NCI-H82 treated with DMSO at 0.1 percent for 48 hours (cell line): ENCODE data around the gene BRF1.
"Not testable (repeated sequence)": the region's sequence is repeated elsewhere in the genome, so short reads cannot be mapped to it uniquely, and the experiment has no call there.

Experiments
- DNase-seq: peaks from one replicate; lab custom pipeline; 2025; ENCODE audit not compliant: unreplicated experiment; lab: John Stamatoyannopoulos, UW

Gene BRF1

GRCh38 chr14:105294142-105294597 lies 6.6 kb downstream of the BRF1 start:
- no peak for DNase-seq

DNA sequence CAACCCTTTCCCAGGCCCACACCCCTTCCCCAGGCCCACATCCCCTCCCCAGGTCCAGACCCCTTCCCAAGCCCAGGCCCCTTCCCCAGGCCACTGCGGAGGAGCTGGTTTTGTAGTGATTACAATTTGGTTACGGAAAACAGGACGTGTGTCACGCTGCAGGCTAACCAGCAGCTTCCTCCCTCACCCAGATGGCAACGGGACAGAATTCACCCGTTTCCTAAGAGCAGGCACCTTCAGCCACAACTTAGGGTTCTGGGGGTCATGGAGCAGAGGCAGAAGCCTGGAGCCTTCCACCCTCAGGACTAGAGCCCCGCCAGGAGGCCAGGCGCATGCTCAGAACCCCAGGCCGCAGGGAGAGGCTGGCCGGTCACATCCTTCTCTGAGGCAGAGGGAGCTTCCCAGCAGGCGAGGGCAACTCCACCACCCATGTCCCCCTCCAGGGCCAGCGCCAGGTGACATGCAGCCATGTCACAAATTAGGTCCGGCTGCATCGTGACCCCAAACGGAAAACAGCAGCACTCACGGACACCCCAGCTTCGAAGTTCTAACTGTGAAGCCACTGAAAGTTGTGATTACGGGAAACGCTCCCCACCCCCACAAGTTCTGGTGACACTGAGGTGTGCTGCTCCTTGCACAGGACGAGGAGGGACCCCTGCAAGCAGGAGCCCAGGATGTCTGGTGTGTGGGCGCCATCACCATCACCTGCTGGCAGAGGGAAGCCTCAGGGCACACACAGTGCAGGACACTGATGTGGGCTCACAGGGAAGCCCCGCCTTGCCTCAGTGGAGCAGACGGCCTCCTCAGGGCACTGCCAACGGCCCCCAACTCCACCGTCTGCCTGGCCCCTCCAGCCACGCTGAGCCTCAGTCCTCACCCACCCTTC lies 7.7 kb downstream of the BRF1 start:
- DNase-seq, result no peak

GRCh38 chr14:105290621-105291346 lies 10.0 kb downstream of the BRF1 start:
- no peak for DNase-seq

DNA sequence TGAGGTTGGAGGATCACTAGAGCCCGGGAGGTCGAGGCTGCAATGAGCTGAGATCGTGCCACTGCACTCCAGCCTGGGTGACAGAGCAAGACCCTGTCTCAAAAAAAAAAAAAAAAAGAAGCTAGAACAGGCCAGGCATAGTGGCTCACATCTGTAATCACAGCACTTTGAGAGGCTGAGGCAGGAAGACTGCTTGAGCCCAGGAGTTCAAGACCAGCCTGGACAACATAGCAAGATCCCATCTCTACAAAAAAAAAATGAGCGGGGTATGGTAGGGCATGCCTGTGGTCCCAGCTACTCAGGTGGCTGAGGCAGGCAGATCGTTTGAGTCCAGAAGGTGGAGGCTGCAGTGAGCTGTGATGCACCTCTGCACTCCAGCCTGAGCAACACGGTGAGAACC lies 11.9 kb downstream of the BRF1 start:
- DNase-seq, result not testable (repeated sequence)

- no peak for DNase-seq
Measured at GRCh38 chr14:105287249-105288102, 13.3 kb downstream of the BRF1 start.

- no peak for DNase-seq
Measured at GRCh38 chr14:105286759-105287144, 14.0 kb downstream of the BRF1 start.

GRCh38 chr14:105285174-105285573 lies 15.6 kb downstream of the BRF1 start:
- no peak for DNase-seq

GRCh38 chr14:105283899-105284298 lies 16.9 kb downstream of the BRF1 start:
- DNase-seq, result no peak

DNA sequence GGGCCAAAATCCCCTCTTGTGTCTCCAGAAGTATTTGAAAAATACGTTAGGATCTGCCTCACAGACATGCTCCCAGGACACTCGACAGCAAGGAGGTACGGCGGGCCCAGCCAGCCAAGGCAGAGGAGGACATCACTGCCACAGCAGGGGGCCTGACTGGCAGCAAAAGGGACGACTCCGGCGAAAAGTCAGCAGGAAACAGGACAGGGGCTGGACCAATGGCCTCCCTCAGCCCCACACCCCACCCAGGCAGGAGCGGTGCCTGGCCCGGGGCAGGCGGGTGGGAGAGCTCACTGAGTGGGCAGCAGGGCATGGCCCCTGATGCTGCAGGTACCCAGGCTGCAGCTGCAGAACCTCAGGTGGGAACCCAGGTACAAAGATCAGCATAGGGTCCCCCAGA lies 17.8 kb downstream of the BRF1 start:
- DNase-seq, result no peak

DNA sequence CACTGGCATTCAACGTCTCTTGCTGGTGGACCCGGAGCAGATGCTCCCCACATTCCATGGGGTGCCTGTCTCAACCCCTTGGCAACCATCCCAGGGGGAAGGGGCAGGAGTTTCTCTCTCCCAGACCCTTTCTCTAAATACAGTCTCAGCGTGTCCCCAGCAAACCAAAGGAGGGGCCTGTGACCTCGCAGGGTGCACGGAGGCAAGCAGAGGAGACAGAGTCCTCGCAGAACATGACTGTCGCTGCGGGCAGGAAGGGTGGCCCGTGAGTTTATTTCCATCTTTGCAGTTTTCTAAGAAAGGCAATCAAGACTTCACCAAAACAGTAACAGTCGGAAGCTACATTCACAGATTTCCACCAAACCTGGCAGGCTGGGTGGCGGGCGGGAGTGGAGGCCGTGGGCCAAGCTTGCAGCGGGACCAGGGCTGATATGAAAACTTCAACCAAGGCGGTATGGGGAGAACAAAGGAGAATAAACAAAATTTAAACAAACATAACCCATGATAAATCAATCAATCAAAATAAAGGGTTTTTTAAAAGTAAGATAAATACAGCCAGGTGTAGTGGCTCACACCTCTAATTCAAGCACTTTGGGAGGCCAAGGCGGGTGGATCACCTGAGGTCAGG lies 18.6 kb downstream of the BRF1 start:
- DNase-seq, result no peak

DNA sequence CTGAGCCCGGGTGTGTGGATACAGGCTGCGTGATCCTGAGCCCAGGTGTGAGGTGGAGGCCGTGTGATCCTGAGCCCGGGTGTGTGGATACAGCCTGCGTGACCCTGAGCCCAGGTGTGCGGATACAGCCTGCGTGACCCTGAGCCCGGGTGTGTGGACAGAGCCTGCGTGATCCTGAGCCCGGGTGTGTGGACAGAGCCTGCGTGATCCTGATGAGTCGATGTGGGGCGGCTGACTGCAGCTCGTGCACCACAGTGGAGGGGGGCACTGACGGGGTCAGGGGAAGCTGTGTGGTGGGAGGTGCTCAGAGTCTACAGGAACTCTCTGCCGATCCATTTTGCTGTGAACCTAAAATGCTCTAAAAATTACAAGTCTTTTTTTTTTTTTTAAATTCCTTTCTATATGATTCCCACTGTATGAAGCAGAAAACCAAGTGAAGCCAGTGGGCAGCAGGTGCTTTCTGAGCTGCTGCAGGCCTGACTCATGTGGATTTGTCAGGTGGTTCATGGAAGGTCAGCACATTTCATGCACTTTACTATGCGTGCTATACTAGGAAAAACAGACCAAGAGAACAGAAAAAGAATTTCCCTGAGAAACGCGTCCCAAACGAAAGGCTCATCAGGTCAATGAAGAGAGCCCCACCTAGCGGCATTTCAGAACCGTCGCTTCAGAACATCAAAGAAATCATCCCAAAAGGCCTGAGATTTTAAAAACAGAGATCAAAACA lies 19.3 kb downstream of the BRF1 start:
- no peak for DNase-seq

GRCh38 chr14:105280525-105280924 lies 20.3 kb downstream of the BRF1 start:
- DNase-seq, result no peak

DNA sequence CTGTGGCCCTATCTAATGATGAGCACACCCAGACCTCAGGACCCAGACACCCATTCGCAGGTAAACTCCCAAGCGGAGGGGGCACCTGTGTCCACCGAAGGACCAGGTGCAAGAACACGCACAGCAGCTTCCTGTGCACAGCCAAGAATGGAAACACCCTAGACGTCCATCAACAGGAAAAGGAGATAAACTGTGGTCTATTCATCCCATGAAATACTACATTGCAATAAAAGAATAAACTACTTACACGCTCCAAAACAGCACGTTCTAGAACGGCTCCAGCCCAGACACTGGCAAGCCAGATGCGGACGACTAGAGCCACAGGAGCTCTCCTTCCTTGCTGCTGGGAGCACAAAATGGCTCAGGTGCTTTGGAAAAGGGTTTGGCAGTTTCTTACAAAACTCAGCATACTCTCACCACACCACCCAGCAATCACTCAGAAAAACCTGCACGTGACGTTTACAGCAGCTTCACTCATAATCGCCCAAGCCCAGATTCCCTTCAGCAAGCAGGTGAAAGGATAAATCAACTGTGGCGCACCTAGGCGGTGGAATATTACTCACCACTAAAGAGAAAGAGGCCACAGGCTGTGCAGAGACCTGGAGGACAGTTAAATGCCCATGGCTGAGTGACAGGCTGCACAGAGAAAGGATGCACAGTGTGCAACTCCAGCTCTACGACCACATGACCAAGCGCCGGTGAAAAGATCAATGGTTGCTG lies 21.0 kb downstream of the BRF1 start:
- no peak for DNase-seq

DNA sequence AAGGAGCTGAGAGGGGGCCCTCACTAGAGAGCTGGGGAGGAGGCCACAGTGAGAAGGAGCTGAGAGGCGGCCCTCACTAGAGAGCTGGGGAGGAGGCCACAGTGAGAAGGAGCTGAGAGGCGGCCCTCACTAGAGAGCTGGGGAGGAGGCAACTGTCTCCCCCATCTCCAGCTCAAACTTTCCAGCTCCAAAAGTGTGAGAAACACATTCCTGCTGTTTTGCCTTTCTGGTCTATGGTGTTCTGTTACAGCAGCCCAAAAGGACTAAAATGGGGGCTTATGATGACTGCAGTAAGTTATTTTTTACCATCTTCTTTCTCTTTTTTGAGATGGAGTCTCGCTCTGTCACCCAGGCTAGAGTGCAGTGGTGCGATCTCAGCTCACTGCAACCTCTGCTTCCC lies 23.4 kb downstream of the BRF1 start:
- not testable (repeated sequence) for DNase-seq

GRCh38 chr14:105275267-105275946 lies 25.4 kb downstream of the BRF1 start:
- DNase-seq, result no peak

- no peak for DNase-seq
Measured at GRCh38 chr14:105274637-105275036, 26.2 kb downstream of the BRF1 start.

GRCh38 chr14:105273062-105273461 lies 27.7 kb downstream of the BRF1 start:
- DNase-seq, result no peak

- no peak for DNase-seq
Measured at GRCh38 chr14:105272623-105273022, 28.2 kb downstream of the BRF1 start.
